A549 treated with RU486 at 1 μM for 4 hours (cell line): Measurements from ENCODE around the gene ADRA1B. TPM values are rescaled to one million over a fixed set of nuclear protein-coding genes. Genes with fewer than 3 reads are reported as not detected.

ENCODE experiments used
- total RNA-seq: library from RNA; stranded (reverse); fragments of 200-300 nt; extraction: Qiagen RNA extraction; gene quantifications from 5 replicates; pipeline ENCODE4 v1.2.3, GENCODE V29; 2022; ENCODE audit warnings: low read depth

The ADRA1B gene
- total RNA-seq: 9.1 to 13.9 TPM (median 11.2 TPM) in 5 replicates

GRCh38 chr5:159915904-159916840 is at the start of gene ADRA1B:
Gene ADRA1B, plus strand, starts transcription at chr5:159916482. Its CDS starts 424 bp downstream, at chr5:159916906.

GRCh38 chr5:160008877-160009590 is 92.8 kb downstream of the ADRA1B start, which contains the start of gene TTC1:
Gene TTC1, plus strand, starts transcription at chr5:160009139. Its CDS starts 1,390 bp downstream, at chr5:160010529.

Other genes starting within 250 kb of the ADRA1B start
- 65.7 to 74.1 TPM (median 67.7 TPM) in 5 replicates for gene TTC1, start 92.7 kb downstream of the ADRA1B start, total RNA-seq
- 6.9 to 13.2 TPM (median 11.3 TPM) in 5 replicates for gene PWWP2A, start 203.0 kb downstream of the ADRA1B start, total RNA-seq